ENCODE measurements around the gene BANF1.
"Not testable (repeated sequence)": the region's sequence is repeated elsewhere in the genome, so short reads cannot be mapped to it uniquely, and the experiment has no call there.

Gene BANF1

GRCh38 chr11:66011785-66012303 is 9.5 kb downstream of the BANF1 start, which contains the start of gene CST6:
CST6 (plus strand) TSS chr11:66012008; CDS start chr11:66012045, 37 bp downstream.
- no peak for DNase-seq

- no peak for DNase-seq
Measured at GRCh38 chr11:66012371-66012945, 10.2 kb downstream of the BANF1 start.

DNA sequence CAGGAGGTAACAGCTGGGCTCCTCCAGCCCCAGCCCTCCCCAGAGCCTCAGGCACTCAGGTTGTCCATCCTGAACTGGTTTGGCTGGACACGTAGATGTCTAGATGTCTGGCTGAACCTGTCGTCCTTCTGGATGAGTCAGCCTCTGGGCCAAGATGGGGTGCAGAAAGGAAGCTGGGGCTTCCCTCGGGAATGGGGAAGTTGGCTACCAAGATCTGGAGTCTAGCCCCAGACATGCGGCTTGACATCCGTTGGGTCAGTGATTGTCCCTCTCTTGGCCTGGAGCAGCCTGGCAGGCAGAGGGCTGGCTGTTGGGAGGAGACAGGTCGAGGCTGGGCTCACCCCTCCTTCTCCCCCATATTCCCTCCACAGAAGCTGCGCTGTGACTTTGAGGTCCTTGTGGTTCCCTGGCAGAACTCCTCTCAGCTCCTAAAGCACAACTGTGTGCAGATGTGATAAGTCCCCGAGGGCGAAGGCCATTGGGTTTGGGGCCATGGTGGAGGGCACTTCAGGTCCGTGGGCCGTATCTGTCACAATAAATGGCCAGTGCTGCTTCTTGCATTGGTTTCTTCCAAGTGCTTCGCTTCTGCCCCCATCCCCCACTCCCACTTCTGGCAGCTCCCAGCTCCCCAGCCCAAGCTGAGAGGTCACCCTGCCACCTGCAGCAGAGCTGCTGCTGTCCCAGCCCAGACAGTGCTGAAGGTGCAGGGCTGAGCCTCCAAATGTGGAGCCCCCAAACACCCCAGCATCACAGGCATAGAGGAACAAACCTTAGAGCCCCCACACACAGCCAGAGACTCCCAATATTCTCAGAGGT is 10.9 kb downstream of the BANF1 start:
- no peak for DNase-seq

- no peak for DNase-seq
Measured at GRCh38 chr11:66013762-66014100, 11.4 kb downstream of the BANF1 start.

- no peak for DNase-seq
Measured at GRCh38 chr11:66014804-66015453, 12.6 kb downstream of the BANF1 start.

- DNase-seq: no peak
Measured at GRCh38 chr11:66015454-66015881, 13.2 kb downstream of the BANF1 start.

- DNase-seq: no peak
Measured at GRCh38 chr11:66015936-66016792, 13.9 kb downstream of the BANF1 start.

- no peak for DNase-seq
Measured at GRCh38 chr11:66016793-66017177, 14.5 kb downstream of the BANF1 start.

GRCh38 chr11:66017321-66017720 is 15.0 kb downstream of the BANF1 start:
- no peak for DNase-seq

GRCh38 chr11:66020212-66020611 is 17.9 kb downstream of the BANF1 start:
- no peak for DNase-seq

- DNase-seq: peak in 1 of 2 experiments; percentile 52
Measured at GRCh38 chr11:66020618-66021357, 18.5 kb downstream of the BANF1 start.

GRCh38 chr11:66022401-66023185 is 20.3 kb downstream of the BANF1 start:
- peak; percentile 92 to 93 for DNase-seq

DNA sequence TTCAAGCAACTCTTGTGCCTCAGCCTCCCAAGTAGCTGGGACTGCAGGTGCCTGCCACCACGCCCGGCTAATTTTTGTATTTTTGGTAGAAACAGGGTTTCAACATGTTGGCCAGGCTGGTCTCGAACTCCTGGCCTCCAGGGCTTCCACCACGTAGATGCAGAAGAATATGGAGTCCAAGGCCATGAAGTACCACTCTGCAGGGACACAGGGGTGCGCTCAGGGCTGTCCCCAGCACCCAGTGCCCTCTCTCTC is 20.8 kb downstream of the BANF1 start:
- not testable (repeated sequence) for DNase-seq

DNA sequence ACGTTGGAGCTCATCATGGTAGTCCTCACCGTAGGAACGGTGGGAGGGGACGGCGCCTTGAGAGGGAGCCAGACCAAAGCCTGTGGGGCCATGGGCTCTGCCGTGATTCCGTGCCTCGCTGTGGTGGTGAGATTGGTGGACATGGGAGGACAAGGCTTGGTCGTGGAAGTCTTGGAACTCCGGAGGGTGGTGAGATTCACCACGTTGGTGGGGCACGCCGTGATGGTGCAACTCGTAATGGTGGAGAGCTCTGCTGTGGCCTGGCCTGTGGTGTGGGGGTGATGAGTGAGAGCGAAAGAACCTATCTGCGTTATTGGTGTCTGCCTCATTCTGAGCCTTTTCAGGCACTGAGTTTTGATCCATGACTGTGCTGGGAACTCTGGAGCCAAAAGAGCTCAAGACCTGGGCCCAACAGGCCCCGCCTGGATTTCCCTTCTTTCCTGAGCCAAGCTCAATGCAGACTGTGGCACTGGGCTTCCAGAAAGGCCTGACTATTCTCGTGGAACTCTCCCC is 23.8 kb downstream of the BANF1 start, which contains the start of gene CATSPER1:
CATSPER1 (minus strand) TSS at position 463 of the 513 bp plus-strand sequence; CDS start at position 363, 100 bp downstream.
- DNase-seq: no peak

DNA sequence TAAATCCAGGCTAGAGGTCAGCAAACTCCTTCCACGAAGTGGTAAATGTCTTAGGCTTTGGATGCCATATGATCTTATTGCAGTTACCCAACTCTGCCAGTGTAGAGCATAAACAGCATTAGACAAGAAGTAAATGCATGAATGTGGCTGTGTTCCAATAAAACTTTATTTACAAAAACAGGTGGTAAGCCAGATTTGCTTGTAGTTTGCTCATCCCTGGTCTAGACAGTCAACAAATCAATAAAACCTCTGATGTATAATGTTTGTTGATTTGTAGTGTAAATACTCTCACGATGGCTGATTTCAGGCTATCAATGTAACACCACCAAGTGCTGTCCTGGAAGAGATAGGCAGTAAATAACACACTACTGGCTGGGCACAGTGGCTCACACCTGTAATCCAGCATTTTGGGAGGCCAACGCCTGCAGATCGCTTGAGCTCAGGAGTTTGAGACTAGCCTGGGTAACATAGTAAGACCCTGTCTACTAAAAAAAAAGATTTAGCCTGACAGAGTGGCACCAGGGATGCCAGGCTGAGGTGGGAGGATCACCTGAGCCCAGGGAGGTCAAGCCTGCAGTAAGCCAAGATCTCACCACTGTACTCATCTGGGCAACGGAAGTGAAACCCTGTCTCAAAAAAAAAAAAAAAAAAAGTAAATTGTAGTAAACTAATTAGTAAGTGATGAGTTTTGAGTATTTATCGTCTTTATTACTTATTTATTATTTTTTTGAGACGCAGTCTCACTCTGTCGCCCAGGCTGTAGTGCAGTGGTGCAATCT is 30.8 kb downstream of the BANF1 start:
- DNase-seq: no peak

GRCh38 chr11:66035653-66036333 is 33.5 kb downstream of the BANF1 start:
- DNase-seq: no peak

GRCh38 chr11:66036334-66036710 is 34.0 kb downstream of the BANF1 start:
- DNase-seq: no peak

DNA sequence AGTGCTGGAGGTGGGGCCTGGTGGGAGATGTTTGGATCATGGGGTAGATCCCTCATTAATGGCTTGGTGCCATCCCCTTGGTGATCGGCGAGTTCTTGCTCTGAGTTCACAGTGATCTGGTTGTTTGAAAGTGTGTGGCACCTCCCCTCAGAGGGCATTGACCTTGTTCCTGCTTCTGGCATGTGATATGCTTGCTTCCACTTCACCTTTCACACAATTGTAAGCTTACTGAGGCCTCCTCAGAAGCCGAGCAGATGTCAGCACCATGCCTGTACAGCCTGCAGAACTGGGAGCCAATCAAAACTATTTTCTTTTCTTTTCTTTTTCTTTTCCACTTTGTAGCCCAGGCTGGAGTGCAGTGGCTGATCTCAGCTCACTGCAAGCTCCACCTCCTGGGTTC is 35.0 kb downstream of the BANF1 start:
- DNase-seq: no peak

- no peak for DNase-seq
Measured at GRCh38 chr11:66039765-66040164, 37.5 kb downstream of the BANF1 start.

Data from activated T-cell treated with anti-CD3 and anti-CD28 coated beads, Interleukin-2, amount 50 U/mL, for 48 hours (primary cell).